ENCODE data around the gene BYSL.
A peak's percentile ranks its signal among the peaks of the same experiment; 100 is the strongest.

BYSL gene

GRCh38 chr6:41920921-41921711 lies at the start of gene BYSL, which contains the start of gene MED20:
Gene BYSL (plus strand): TSS chr6:41921499. CDS start chr6:41921563, 64 bp downstream.
Gene MED20 (minus strand): TSS chr6:41921139. CDS start chr6:41921018, 121 bp downstream.
- DNase-seq (ENCODE audit: low spot score): peak; percentile 95

- DNase-seq (ENCODE audit: low spot score): no peak
These were observed 49.6 kb upstream of the BYSL start for GRCh38 chr6:41871691-41872090.

- DNase-seq (ENCODE audit: low spot score): no peak
These were observed 49.2 kb upstream of the BYSL start for GRCh38 chr6:41872147-41872546.

GRCh38 chr6:41874741-41875140 lies 46.6 kb upstream of the BYSL start:
- no peak for DNase-seq (ENCODE audit: low spot score)

- DNase-seq (ENCODE audit: low spot score): no peak
These were observed 44.1 kb upstream of the BYSL start for GRCh38 chr6:41877051-41877680.

GRCh38 chr6:41878246-41878645 lies 43.1 kb upstream of the BYSL start:
- no peak for DNase-seq (ENCODE audit: low spot score)

- no peak for DNase-seq (ENCODE audit: low spot score)
These were observed 42.3 kb upstream of the BYSL start for GRCh38 chr6:41878961-41879405.

GRCh38 chr6:41881506-41881905 lies 39.8 kb upstream of the BYSL start:
- DNase-seq (ENCODE audit: low spot score): no peak

GRCh38 chr6:41884957-41885356 lies 36.3 kb upstream of the BYSL start:
- no peak for DNase-seq (ENCODE audit: low spot score)

- DNase-seq (ENCODE audit: low spot score): no peak
These were observed 35.4 kb upstream of the BYSL start for GRCh38 chr6:41885930-41886329.

GRCh38 chr6:41887331-41887751 lies 34.0 kb upstream of the BYSL start:
- peak; percentile 67 for DNase-seq (ENCODE audit: low spot score)

- no peak for DNase-seq (ENCODE audit: low spot score)
These were observed 28.3 kb upstream of the BYSL start for GRCh38 chr6:41892921-41893564.

- peak; percentile 51 for DNase-seq (ENCODE audit: low spot score)
These were observed 26.7 kb upstream of the BYSL start for GRCh38 chr6:41894366-41895299.

- peak; percentile 97 for DNase-seq (ENCODE audit: low spot score)
These were observed 25.7 kb upstream of the BYSL start, which contains the start of gene USP49 for GRCh38 chr6:41895300-41896233. Gene USP49 (minus strand): TSS chr6:41895375. CDS start chr6:41806983, 88,392 bp downstream.

GRCh38 chr6:41896281-41896680 lies 25.0 kb upstream of the BYSL start:
- no peak for DNase-seq (ENCODE audit: low spot score)

- no peak for DNase-seq (ENCODE audit: low spot score)
These were observed 20.4 kb upstream of the BYSL start for GRCh38 chr6:41900861-41901260.

- no peak for DNase-seq (ENCODE audit: low spot score)
These were observed 19.3 kb upstream of the BYSL start for GRCh38 chr6:41901882-41902519.

GRCh38 chr6:41909727-41910126 lies 11.6 kb upstream of the BYSL start:
- no peak for DNase-seq (ENCODE audit: low spot score)

- no peak for DNase-seq (ENCODE audit: low spot score)
These were observed 7.0 kb upstream of the BYSL start for GRCh38 chr6:41914343-41914742.

All from D341Med (cell line).